ENCODE results near the gene KLHDC8A.
"Not testable (repeated sequence)": the region's sequence is repeated elsewhere in the genome, so short reads cannot be mapped to it uniquely, and the experiment has no call there.

Gene KLHDC8A

GRCh38 chr1:205298191-205298994 lies 58.3 kb downstream of the KLHDC8A start:
- DNase-seq (ENCODE audit: low spot score), result no peak

DNA sequence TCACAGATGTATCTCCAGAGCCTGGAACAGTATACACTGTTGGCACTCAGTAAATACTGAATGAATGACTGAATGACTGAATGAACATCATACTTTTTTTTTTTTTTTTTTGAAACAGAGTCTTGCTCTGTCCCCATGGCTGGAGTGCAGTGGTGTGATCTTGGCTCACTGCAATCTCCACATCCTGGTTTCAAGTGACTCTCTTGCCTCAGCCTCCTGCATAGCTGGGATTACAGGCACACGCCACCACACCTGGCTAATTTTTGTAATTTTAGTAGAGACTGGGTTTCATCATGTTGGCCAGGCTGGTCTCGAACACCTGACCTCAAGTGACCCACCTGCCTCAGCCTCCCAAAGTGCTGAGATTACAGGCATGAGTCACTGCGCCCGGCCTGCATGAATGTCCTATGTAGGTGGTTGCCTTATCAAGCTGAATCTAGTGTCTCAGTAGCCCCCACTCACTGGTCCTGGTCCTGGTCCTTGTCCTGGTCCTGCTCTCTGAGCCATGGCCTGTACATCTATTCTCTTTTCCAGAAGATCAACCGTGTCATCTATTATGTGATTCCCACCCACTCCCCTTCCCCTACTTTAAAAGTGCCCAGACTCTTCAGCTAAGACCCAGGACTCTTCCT lies 59.1 kb downstream of the KLHDC8A start:
- DNase-seq (ENCODE audit: low spot score), result not testable (repeated sequence)

DNA sequence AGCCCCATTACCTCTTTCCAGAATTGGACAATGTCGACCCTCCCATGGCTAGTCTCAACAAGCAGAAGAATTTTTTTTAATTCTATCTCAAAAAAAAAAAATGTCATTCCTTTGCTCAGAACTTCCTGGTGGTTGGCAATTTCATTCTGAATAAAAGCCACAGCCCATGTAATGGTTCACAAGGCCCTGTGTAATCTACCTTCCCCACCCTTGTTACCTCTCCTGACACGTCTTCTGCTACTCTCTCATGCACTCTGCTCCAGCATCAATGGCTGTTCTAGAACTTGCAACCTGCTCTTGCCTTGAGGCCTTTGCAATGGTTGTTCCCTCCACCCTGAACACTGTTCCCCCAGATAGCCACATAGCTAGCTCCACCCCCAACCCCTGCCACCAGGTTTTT lies 60.6 kb downstream of the KLHDC8A start:
- no peak for DNase-seq (ENCODE audit: low spot score)

DNA sequence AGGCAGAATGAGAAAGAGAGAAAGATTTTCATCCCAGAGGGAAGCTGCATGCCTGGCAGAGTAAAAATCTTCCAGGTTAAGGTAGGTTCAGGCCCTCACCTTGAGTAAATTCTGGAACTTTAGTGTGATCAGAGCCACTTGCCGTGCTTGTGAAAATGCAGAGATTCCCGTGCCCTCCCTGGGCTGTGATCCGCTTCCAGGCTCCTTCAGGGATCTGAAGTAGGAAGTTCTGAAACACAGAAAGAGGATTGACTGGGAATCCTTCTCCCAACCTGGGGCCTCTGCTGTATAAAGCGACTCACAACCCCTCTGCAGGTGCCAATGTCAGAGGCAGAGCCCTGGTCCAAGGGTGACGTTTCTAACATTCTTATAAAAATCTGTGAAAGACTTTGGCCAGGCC lies 61.8 kb downstream of the KLHDC8A start:
- no peak for DNase-seq (ENCODE audit: low spot score)

DNA sequence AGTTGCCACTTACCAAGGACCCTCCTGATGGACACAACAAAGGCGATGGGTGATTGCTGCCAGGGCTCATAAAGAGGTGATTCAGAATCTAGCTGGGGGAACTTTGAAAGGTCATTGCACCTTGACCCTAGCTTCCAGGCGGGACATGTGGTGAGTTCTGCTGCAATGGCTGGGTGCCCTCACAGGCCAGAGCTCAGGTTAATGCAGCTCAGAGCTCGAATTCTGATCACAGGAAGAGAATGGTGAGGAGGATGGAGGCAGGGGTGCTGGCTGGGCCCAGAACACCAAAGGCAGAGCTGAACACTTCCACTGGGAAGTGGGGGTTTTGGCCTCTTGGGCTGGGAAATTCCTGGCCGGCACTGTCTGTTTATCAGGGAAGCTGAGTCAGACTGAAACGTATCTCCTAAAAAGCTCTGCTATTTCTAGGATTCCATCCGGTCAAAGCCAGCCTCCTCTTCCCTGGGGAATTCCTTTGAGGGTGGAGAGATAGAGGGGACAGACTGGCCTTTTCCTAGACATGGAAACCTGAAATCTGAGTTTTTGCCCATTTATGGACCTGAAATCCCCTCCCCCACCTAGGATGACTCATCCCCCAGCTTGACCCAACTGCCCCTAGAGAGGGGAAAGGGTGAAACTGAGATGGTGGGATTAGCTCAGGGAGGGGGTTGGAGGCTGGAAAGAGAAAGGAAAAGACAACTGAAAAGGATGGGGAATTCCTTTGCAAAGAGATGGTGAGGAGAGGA lies 62.4 kb downstream of the KLHDC8A start:
- no peak for DNase-seq (ENCODE audit: low spot score)

DNA sequence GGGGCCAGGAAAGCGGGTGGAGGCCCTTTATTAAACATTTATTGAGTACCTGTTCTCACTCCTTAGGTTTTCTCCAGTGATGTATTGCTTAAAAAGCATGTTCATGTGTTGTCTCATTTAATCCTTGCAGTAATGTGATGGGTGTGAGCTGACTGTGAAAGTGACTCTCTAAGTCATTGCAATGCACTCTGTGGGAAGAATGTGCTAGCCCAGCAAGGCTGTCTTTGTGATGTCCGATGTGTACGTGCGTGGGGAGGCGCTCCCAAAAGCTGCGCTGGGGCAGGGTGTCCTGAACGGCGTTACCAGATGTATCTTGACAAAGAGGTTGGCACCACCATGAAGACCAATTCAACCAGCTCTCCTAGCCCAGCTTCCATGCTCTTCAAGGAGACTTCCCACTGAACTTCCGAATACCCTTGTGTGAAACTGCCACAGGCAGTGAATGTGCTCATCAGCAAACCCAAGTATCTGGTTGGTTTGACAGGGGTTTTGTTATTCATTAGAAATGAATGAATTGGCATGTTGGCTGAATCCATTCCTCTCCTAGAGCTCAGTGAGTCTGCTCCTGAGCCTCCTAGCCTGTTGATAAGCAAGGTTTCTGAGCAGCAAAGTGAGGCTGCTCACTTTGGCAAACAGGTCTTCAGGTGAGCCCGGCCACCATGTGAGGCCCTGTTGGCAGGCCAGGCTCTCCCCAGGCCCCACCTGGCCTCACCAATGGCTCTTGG lies 63.2 kb downstream of the KLHDC8A start:
- no peak for DNase-seq (ENCODE audit: low spot score)

DNA sequence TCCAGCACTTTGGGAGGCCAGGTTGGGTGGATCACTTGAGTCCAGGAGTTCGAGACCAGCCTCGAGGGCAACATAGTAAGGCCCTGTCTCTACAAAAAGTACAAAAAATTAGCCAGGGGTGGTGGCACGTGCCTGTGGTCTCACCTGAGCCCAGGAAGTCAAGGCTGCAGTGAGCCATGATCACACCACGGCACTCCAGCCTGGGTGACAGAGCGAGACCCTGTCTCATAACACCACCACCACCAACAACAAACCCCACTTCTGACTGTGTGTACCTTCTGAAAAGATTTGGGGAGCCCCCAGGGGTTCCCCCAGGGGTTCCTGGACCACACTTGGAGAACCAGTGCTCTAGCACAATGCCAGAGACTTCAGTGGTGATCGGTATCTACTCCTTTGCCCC lies 65.1 kb downstream of the KLHDC8A start:
- no peak for DNase-seq (ENCODE audit: low spot score)

- DNase-seq (ENCODE audit: low spot score), result peak; percentile 90
Observed at GRCh38 chr1:205287767-205288559, 68.8 kb downstream of the KLHDC8A start.

- DNase-seq (ENCODE audit: low spot score), result no peak
Observed at GRCh38 chr1:205287076-205287475, 69.6 kb downstream of the KLHDC8A start.

GRCh38 chr1:205286335-205286950 lies 70.3 kb downstream of the KLHDC8A start:
- no peak for DNase-seq (ENCODE audit: low spot score)
